Measurements from ENCODE around the gene ZACN. TPM values are rescaled to one million over a fixed set of nuclear protein-coding genes. Genes with fewer than 3 reads are reported as not detected.

ZACN gene
- total RNA-seq, 4 donors from 2014 or later, result not detected

DNA sequence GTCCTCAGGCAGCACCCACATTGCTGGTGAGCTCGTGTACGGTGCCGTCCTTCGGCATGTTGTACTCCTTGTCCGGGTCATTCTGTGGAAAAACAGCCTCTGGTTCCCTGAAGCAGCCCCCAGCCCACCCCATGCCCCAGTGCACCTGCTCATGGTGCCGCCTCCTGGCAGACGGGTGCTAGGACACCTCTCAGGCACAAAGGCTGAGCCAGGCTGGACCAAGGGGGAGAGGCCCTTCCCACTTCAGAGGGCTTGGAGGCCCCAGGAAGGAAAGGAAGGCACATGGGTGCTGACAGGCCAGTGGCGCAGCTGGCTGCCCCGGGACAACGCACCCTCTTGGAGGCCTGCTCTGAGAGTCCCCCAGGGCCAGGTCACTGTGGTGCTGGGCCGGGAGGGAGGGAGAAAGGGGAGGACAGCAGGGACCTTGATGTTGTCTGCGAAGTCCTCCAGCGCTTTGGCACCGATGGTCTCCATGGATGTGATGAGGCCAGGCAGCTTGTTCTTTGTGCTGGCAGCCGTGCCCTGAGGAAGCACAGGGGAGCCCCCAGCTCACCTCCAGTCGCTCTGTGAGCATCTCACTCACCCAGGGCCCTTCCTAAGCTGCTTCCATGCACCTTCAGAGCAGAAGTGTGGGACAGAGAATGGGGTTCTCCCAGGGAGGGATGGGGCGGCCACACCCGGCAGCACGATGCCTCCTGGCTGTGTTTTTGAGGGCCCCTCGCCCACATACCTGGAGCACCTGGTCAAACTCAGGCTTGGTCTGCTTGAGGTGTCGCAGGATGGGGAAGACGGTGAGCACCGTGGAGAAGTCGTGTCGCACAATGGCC is 9.3 kb downstream of the ZACN start:
- intact Hi-C loops (cut with DNase I), result no loop called here
- no peak overlapping the region for H3K27ac ChIP-seq
- no peaks in the 10 kb centered on the region for H3K27me3 ChIP-seq
- peaks cover 67 to 100% (median 72%) of the 10 kb centered on the region in 3 donors for H3K36me3 ChIP-seq
- no peaks in the 10 kb centered on the region for H3K9me3 ChIP-seq
- H3K4me3 ChIP-seq, result no peak overlapping the region
- TF ChIP-seq POLR2A (IDR thresholded peaks at IDR 0.05), result no peak
- TF ChIP-seq, protein P1, sequence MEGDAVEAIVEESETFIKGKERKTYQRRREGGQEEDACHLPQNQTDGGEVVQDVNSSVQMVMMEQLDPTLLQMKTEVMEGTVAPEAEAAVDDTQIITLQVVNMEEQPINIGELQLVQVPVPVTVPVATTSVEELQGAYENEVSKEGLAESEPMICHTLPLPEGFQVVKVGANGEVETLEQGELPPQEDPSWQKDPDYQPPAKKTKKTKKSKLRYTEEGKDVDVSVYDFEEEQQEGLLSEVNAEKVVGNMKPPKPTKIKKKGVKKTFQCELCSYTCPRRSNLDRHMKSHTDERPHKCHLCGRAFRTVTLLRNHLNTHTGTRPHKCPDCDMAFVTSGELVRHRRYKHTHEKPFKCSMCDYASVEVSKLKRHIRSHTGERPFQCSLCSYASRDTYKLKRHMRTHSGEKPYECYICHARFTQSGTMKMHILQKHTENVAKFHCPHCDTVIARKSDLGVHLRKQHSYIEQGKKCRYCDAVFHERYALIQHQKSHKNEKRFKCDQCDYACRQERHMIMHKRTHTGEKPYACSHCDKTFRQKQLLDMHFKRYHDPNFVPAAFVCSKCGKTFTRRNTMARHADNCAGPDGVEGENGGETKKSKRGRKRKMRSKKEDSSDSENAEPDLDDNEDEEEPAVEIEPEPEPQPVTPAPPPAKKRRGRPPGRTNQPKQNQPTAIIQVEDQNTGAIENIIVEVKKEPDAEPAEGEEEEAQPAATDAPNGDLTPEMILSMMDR (IDR thresholded peaks at IDR 0.05), result no peak
- H3K4me1 ChIP-seq, result peaks cover 0 to 25% (median 0%) of the 10 kb centered on the region in 3 donors
- no peak for DNase-seq
- 91 to 95% methylated on average over 4 to 14 of the region's 25 CpGs for WGBS, 2 donors

DNA sequence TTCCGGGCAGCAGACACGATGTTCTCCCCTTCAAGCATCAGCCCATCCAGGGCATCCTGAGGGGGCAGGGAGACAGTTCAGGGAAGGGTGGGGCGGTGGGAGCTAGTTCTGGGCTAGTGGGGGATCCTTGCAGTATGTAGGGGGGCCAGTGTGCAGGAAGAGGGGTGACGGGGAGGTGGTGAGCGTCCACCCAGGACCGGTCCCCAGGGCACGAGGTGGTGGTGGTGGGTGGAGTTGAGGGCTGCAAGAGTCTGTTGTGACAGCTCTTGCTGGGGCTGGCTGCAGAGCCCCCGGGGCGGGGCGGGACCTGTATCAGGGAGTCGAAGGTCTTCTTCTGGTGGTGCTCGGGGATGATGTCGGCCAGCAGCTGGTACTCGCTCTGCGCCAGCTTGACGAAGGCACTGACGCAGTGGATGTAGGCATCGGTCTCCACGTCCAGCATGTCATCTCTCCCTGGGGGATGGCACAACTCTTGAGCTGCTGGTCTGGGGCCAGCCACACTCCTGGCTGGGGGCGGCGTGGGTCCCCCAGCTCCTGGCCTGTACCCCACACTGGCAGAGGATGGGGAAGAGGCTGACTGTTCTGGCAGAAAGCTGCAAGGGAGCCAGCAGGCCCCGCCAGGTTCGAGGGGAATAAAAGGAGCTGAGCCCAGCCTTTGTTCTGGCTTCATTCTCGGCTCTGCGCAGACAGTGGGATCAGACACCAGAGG is 10.0 kb downstream of the ZACN start:
- TF ChIP-seq POLR2A (IDR thresholded peaks at IDR 0.05), result no peak
- TF ChIP-seq, protein P1 (IDR thresholded peaks at IDR 0.05), result no peak
- Histone ChIP-seq H3K9me3 (no peaks in the 10 kb centered on the region), H3K27me3 (no peaks in the 10 kb centered on the region), H3K36me3 (peaks cover 72 to 100% (median 74%) of the 10 kb centered on the region in 3 donors), H3K4me1 (peaks cover 0 to 25% (median 0%) of the 10 kb centered on the region in 3 donors), H3K27ac (no peak overlapping the region), H3K4me3 (no peak overlapping the region)
- no peak for DNase-seq
- WGBS, 2 donors, result 93 to 97% methylated on average over 10 to 17 of the region's 25 CpGs
- intact Hi-C loops (cut with DNase I), result no loop called here

DNA sequence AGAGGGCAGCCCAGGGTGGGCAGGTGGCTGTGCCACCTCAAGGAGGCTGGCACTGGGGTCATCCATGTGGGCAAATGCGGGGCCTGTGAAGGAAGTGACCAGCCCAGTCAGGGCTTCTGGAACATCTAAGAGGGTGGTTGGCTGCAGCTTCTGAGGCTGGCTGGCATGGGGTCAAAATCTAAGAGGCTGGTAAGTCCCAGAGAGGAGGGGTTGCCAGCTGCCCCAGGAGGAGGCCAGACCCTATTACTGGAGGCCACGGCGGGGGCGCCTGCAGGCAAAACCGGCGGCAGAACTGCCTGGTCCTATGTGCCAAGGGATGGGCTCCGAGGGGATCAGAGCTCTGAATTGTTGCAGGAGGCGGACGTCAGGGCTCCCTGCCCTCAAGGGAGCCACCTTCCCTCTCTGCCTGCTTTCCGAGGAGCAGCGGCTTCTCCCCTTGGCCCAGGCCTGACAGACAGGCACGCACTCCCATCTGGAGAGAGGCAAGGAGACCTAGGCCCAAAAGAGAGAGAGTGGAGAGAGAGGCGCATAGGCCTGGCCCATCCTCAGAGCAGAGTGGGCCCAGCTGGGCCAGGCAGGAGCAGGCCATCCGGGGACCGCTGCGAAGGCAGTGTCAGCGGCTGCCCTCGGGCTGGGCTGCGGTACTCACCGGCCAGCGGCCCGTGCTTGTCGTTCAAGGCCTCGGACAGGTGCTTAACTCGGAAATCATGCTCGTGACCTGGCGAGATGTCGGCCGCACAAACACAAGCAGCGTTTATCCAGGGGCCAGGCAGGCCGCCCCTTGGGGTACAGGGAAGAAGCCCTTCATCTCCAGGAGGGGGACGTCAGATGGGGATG is 10.9 kb downstream of the ZACN start:
- Histone ChIP-seq H3K36me3 (peaks cover 68 to 100% (median 72%) of the 10 kb centered on the region in 3 donors), H3K4me1 (peaks cover 0 to 32% (median 0%) of the 10 kb centered on the region in 3 donors), H3K4me3 (no peak overlapping the region), H3K27ac (no peak overlapping the region), H3K27me3 (no peaks in the 10 kb centered on the region), H3K9me3 (no peaks in the 10 kb centered on the region)
- intact Hi-C loops (cut with DNase I), result no loop called here
- no peak for TF ChIP-seq POLR2A (IDR thresholded peaks at IDR 0.05)
- TF ChIP-seq, protein P1 (IDR thresholded peaks at IDR 0.05), result no peak
- 78 to 92% methylated on average over 9 to 18 of the region's 32 CpGs for WGBS, 2 donors
- DNase-seq, result no peak

DNA sequence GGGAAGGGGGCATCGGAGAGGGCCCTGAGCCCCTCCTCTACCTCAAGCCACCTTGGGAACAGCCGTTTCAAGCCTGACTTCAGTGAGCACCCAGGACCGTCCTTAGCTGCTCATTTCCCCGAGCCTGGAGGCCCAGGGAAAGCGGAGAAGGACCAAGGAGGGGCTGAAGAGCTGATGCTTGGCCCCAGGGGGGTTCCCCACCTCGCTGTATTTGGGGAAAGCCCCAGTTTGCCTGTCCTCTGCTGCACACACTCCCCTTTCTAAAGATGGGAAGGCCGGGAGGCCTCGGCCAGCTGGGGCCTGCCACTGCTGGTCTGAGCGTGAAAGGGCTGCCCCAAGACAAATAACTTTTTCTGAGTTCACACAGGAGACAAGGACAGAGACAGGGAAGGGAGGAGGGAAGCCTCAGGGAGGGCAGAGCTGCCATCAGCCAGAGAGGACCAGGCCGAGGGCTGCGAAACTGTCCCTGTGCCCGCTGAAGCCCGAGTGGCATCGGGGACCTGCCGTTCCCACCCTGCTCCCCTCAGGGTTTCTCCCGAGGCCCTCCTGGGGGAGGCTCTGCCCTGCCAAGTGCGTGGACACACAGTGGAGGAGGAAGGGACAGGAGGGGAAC is 11.6 kb downstream of the ZACN start:
- H3K4me1 ChIP-seq, result peaks cover 0 to 30% (median 0%) of the 10 kb centered on the region in 3 donors
- no peak for DNase-seq
- WGBS, 2 donors, result 50 to 65% methylated on average over 4 to 6 of the region's 17 CpGs
- intact Hi-C loops (cut with DNase I), result no loop called here
- peaks cover 61 to 99% (median 64%) of the 10 kb centered on the region in 3 donors for H3K36me3 ChIP-seq
- H3K9me3 ChIP-seq, result no peaks in the 10 kb centered on the region
- H3K27ac ChIP-seq, result no peak overlapping the region
- no peak overlapping the region for H3K4me3 ChIP-seq
- no peaks in the 10 kb centered on the region for H3K27me3 ChIP-seq
- no peak for TF ChIP-seq POLR2A (IDR thresholded peaks at IDR 0.05)
- TF ChIP-seq, protein P1 (IDR thresholded peaks at IDR 0.05), result no peak

Measured in esophagus squamous epithelium (tissue), 5 donors.